Mucosa of rectum (tissue), 2 donors: Measurements from ENCODE around the gene ANKRD49.

Source experiments
- H3K27ac ChIP-seq, 2 donors: one replicate each; pipeline ENCODE4 v1.7.0; 2013; ENCODE audit warnings: inconsistent platforms in 2 of 2, low read depth in 2 of 2, low read length in 2 of 2
- H3K27me3 ChIP-seq, 2 donors: one replicate each; pipeline ENCODE4 v1.7.0; 2013; ENCODE audit warnings: low read length in 2 of 2; ENCODE audit not compliant: control insufficient read depth in 2 of 2, insufficient read depth in 2 of 2
- H3K36me3 ChIP-seq, 2 donors: one replicate each; pipeline ENCODE4 v1.7.0; 2013; ENCODE audit warnings: low read length in 2 of 2; ENCODE audit not compliant: control insufficient read depth in 2 of 2, insufficient read depth in 2 of 2
- H3K4me1 ChIP-seq, 2 donors: one replicate each; pipeline ENCODE4 v1.7.0; 2013; ENCODE audit warnings: low read length in 2 of 2, mild to moderate bottlenecking in 1 of 2; ENCODE audit not compliant: control insufficient read depth in 2 of 2, insufficient read depth in 2 of 2
- H3K4me3 ChIP-seq, 2 donors: one replicate each; pipeline ENCODE4 v1.7.0; 2013; ENCODE audit warnings: low read length in 2 of 2
- H3K9ac ChIP-seq, 2 donors: one replicate each; pipeline ENCODE4 v1.7.0; 2013; ENCODE audit warnings: low read length in 2 of 2, low read depth in 1 of 2, mild to moderate bottlenecking in 1 of 2
- H3K9me3 ChIP-seq, 2 donors: one replicate each; pipeline ENCODE4 v1.7.0; 2013; ENCODE audit warnings: low read length in 2 of 2; ENCODE audit not compliant: control insufficient read depth in 2 of 2
- donor health status: healthy.
- donor health status: Normal muscosa, but diverticular disease.

The ANKRD49 gene

GRCh38 chr11:94539420-94539819 lies 45.6 kb downstream of the ANKRD49 start:
- Histone ChIP-seq H3K36me3 (no peaks in the 10 kb centered on the region), H3K4me1 (peaks cover 20 to 52% of the 10 kb centered on the region in 2 donors), H3K27ac (peak overlapping the region; percentile 71 to 93), H3K4me3 (peak overlapping the region; percentile 23 to 43), H3K9me3 (no peaks in the 10 kb centered on the region), H3K9ac (peak overlapping the region in 1 of 2 donors; percentile 50), H3K27me3 (no peaks in the 10 kb centered on the region)

- no peaks in the 10 kb centered on the region for H3K36me3 ChIP-seq
Measured at GRCh38 chr11:94543695-94544645, 50.2 kb downstream of the ANKRD49 start, which contains the start of gene FUT4. Gene FUT4 (plus strand): TSS chr11:94543921. CDS start chr11:94544134, 213 bp downstream.

GRCh38 chr11:94544646-94545263 lies 51.0 kb downstream of the ANKRD49 start:
- Histone ChIP-seq H3K9me3 (no peaks in the 10 kb centered on the region), H3K27ac (peak overlapping the region; percentile 95 to 98), H3K4me1 (peaks cover 32 to 38% of the 10 kb centered on the region in 2 donors), H3K4me3 (peak overlapping the region; percentile 72 to 79), H3K9ac (peak overlapping the region; percentile 83 to 92), H3K36me3 (no peaks in the 10 kb centered on the region), H3K27me3 (no peaks in the 10 kb centered on the region)

More at GRCh38 chr11:94543695-94544645, 50.2 kb downstream of the ANKRD49 start, which contains the start of gene FUT4:
- peak within 1 kb of the TSS; percentile 83 to 92 for H3K9ac ChIP-seq
- H3K4me1 ChIP-seq = peaks cover 29 to 40% of the 10 kb centered on the region in 2 donors
- H3K27me3 ChIP-seq = no peaks in the 10 kb centered on the region
- peak within 1 kb of the TSS; percentile 95 to 98 for H3K27ac ChIP-seq
- H3K4me3 ChIP-seq = peak within 1 kb of the TSS; percentile 72 to 79
- H3K9me3 ChIP-seq = no peaks in the 10 kb centered on the region

- H3K36me3 ChIP-seq = peaks cover 0 to 3% of the 10 kb centered on the region in 2 donors
- peaks cover 36 to 38% of the 10 kb centered on the region in 2 donors for H3K4me1 ChIP-seq
- H3K27ac ChIP-seq = peak overlapping the region; percentile 95 to 98
- H3K27me3 ChIP-seq = no peaks in the 10 kb centered on the region
- peak overlapping the region; percentile 83 to 92 for H3K9ac ChIP-seq
- H3K4me3 ChIP-seq = peak overlapping the region; percentile 72 to 79
- no peaks in the 10 kb centered on the region for H3K9me3 ChIP-seq
Measured at GRCh38 chr11:94545264-94546161, 51.7 kb downstream of the ANKRD49 start.

- peak overlapping the region; percentile 30 to 32 for H3K27ac ChIP-seq
- no peaks in the 10 kb centered on the region for H3K9me3 ChIP-seq
- peak overlapping the region; percentile 72 to 79 for H3K4me3 ChIP-seq
- H3K9ac ChIP-seq = peak overlapping the region; percentile 35 to 92
- H3K36me3 ChIP-seq = peaks cover 0 to 3% of the 10 kb centered on the region in 2 donors
- H3K4me1 ChIP-seq = peaks cover 35 to 37% of the 10 kb centered on the region in 2 donors
- no peaks in the 10 kb centered on the region for H3K27me3 ChIP-seq
Measured at GRCh38 chr11:94546162-94546470, 52.3 kb downstream of the ANKRD49 start.

GRCh38 chr11:94546886-94547285 lies 53.1 kb downstream of the ANKRD49 start:
- no peaks in the 10 kb centered on the region for H3K27me3 ChIP-seq
- peak overlapping the region; percentile 45 to 53 for H3K9ac ChIP-seq
- H3K36me3 ChIP-seq = peaks cover 0 to 3% of the 10 kb centered on the region in 2 donors
- peaks cover 33 to 35% of the 10 kb centered on the region in 2 donors for H3K4me1 ChIP-seq
- peak overlapping the region in 1 of 2 donors; percentile 5 for H3K27ac ChIP-seq
- no peaks in the 10 kb centered on the region for H3K9me3 ChIP-seq
- peak overlapping the region; percentile 72 to 79 for H3K4me3 ChIP-seq

DNA sequence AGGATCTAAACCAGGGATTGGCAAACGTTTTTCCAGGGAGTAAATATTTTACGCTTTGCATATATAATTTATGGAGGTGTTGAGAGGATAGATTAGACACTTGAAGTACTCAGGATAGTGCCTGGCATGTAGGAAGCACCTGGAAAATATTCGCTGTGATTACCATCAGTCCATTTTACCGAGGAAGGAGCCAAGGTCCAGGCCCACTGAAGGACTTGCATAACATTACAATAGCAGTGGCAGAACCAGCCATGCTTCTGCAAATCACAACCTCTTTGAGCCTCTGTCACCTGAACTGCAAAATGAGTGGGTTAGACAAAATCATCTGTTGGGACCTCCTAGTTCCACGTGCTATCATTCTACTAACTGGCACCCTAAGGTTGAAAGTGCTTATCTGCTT lies 55.4 kb downstream of the ANKRD49 start:
- peaks cover 22 to 24% of the 10 kb centered on the region in 2 donors for H3K4me1 ChIP-seq
- H3K27ac ChIP-seq = no peak overlapping the region
- no peak overlapping the region for H3K9ac ChIP-seq
- H3K9me3 ChIP-seq = no peaks in the 10 kb centered on the region
- peak overlapping the region in 1 of 2 donors; percentile 58 for H3K4me3 ChIP-seq
- H3K36me3 ChIP-seq = peaks cover 0 to 3% of the 10 kb centered on the region in 2 donors
- no peaks in the 10 kb centered on the region for H3K27me3 ChIP-seq
